ENCODE data around the gene HSPA1L. TPM values are rescaled to one million over a fixed set of nuclear protein-coding genes. Genes with fewer than 3 reads are reported as not detected.

HSPA1L gene
- total RNA-seq, 1 experiment from 2014 or later: 1.2 TPM

DNA sequence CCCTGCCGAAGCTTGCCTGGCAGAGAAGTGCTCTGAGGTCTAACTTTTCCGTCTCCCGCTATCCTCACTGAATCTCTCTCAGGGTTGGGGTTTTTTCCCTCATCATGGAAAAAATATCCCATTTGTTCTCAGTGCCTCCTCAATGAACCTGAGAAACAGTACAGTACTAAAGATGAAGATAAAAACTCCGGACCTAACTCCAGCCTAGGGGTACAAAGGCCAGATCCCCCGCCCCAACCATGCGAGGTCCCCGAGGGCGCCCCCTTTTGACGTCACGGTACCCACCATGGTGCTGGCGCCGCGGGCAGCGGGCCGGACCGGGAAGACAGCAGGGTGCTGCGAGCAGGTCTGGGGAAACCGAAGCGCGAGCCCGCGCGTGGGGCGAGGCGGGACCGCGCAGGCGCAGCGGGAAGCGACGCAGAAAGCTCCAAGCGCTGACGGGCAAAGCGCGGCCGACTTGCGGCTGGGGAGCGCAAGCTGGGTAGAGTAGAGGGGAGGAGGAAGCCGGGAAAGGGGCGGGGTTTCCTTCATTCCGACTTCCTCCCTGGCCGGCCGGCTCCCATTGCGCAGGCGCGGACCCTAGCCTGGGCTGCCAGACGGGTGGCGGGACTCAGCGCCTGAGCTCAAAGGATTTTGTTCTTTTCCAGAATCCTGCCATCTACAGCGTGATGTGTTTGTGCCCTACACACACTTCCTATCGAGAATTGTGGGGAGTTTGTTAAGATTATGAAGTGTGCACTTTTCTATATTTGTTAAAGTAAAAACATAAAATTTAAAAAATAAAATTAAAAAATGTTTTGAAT lies 8.4 kb downstream of the HSPA1L start, which contains the start of gene LSM2 (continued):
- peak; percentile 83; the same call in 1 of the 2 replicates for TF ChIP-seq ATF1 (CRISPR knock-in tag; IDR thresholded peaks at IDR 0.05)
- TF ChIP-seq CBFB (CRISPR knock-in tag; IDR thresholded peaks at IDR 0.05; ENCODE audit: low read depth): no peak
- peak; percentile 26; the same call in 1 of the 2 replicates for TF ChIP-seq ZNF232 (CRISPR knock-in tag; IDR thresholded peaks at IDR 0.05)
- peak; percentile 54; the same call in 1 of the 2 replicates for TF ChIP-seq SMAD3 (CRISPR knock-in tag; IDR thresholded peaks at IDR 0.05; ENCODE audit: borderline replicate concordance)
- TF ChIP-seq, protein P1, sequence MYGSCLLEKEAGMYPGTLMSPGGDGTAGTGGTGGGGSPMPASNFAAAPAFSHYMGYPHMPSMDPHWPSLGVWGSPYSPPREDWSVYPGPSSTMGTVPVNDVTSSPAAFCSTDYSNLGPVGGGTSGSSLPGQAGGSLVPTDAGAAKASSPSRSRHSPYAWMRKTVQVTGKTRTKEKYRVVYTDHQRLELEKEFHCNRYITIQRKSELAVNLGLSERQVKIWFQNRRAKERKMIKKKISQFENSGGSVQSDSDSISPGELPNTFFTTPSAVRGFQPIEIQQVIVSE (CRISPR knock-in tag; IDR thresholded peaks at IDR 0.05; ENCODE audit: borderline replicate concordance): no peak
- TF ChIP-seq, protein P2, sequence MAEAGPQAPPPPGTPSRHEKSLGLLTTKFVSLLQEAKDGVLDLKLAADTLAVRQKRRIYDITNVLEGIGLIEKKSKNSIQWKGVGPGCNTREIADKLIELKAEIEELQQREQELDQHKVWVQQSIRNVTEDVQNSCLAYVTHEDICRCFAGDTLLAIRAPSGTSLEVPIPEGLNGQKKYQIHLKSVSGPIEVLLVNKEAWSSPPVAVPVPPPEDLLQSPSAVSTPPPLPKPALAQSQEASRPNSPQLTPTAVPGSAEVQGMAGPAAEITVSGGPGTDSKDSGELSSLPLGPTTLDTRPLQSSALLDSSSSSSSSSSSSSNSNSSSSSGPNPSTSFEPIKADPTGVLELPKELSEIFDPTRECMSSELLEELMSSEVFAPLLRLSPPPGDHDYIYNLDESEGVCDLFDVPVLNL (CRISPR knock-in tag; IDR thresholded peaks at IDR 0.05; ENCODE audit: borderline replicate concordance, low read depth): no peak
- no peak for TF ChIP-seq PRRX2 (CRISPR knock-in tag; IDR thresholded peaks at IDR 0.05)
- no peak for TF ChIP-seq ZNF671 (CRISPR knock-in tag; IDR thresholded peaks at IDR 0.05)
- TF ChIP-seq RORB (CRISPR knock-in tag; IDR thresholded peaks at IDR 0.05): no peak
- TF ChIP-seq, protein P3, sequence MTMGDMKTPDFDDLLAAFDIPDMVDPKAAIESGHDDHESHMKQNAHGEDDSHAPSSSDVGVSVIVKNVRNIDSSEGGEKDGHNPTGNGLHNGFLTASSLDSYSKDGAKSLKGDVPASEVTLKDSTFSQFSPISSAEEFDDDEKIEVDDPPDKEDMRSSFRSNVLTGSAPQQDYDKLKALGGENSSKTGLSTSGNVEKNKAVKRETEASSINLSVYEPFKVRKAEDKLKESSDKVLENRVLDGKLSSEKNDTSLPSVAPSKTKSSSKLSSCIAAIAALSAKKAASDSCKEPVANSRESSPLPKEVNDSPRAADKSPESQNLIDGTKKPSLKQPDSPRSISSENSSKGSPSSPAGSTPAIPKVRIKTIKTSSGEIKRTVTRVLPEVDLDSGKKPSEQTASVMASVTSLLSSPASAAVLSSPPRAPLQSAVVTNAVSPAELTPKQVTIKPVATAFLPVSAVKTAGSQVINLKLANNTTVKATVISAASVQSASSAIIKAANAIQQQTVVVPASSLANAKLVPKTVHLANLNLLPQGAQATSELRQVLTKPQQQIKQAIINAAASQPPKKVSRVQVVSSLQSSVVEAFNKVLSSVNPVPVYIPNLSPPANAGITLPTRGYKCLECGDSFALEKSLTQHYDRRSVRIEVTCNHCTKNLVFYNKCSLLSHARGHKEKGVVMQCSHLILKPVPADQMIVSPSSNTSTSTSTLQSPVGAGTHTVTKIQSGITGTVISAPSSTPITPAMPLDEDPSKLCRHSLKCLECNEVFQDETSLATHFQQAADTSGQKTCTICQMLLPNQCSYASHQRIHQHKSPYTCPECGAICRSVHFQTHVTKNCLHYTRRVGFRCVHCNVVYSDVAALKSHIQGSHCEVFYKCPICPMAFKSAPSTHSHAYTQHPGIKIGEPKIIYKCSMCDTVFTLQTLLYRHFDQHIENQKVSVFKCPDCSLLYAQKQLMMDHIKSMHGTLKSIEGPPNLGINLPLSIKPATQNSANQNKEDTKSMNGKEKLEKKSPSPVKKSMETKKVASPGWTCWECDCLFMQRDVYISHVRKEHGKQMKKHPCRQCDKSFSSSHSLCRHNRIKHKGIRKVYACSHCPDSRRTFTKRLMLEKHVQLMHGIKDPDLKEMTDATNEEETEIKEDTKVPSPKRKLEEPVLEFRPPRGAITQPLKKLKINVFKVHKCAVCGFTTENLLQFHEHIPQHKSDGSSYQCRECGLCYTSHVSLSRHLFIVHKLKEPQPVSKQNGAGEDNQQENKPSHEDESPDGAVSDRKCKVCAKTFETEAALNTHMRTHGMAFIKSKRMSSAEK (CRISPR knock-in tag; IDR thresholded peaks at IDR 0.05; ENCODE audit: borderline replicate concordance): no peak
- TF ChIP-seq ELF4 (CRISPR knock-in tag; IDR thresholded peaks at IDR 0.05; ENCODE audit: low read depth): 0 out of 2 replicates have a peak, but pooled peaks have one; percentile 40
- no peak for TF ChIP-seq GRHL2 (CRISPR knock-in tag; IDR thresholded peaks at IDR 0.05; ENCODE audit: insufficient replicate concordance, severe bottlenecking)
- TF ChIP-seq, protein P4, sequence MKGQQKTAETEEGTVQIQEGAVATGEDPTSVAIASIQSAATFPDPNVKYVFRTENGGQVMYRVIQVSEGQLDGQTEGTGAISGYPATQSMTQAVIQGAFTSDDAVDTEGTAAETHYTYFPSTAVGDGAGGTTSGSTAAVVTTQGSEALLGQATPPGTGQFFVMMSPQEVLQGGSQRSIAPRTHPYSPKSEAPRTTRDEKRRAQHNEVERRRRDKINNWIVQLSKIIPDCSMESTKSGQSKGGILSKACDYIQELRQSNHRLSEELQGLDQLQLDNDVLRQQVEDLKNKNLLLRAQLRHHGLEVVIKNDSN (CRISPR knock-in tag; IDR thresholded peaks at IDR 0.05): 0 out of 2 replicates have a peak, but pooled peaks have one; percentile 36
- peak; percentile 94 for TF ChIP-seq KAT7 (CRISPR knock-in tag; IDR thresholded peaks at IDR 0.05; ENCODE audit: borderline replicate concordance)
- TF ChIP-seq JUN (CRISPR knock-in tag; IDR thresholded peaks at IDR 0.05): no peak
- no peak for TF ChIP-seq HMGA2 (CRISPR knock-in tag; IDR thresholded peaks at IDR 0.05)
- TF ChIP-seq, protein P5, sequence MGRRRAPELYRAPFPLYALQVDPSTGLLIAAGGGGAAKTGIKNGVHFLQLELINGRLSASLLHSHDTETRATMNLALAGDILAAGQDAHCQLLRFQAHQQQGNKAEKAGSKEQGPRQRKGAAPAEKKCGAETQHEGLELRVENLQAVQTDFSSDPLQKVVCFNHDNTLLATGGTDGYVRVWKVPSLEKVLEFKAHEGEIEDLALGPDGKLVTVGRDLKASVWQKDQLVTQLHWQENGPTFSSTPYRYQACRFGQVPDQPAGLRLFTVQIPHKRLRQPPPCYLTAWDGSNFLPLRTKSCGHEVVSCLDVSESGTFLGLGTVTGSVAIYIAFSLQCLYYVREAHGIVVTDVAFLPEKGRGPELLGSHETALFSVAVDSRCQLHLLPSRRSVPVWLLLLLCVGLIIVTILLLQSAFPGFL (CRISPR knock-in tag; IDR thresholded peaks at IDR 0.05; ENCODE audit: borderline replicate concordance): no peak
- TF ChIP-seq NR3C1 (CRISPR knock-in tag; conservative IDR thresholded peaks at IDR 0.05; ENCODE audit: low read depth): no peak
- TF ChIP-seq, protein P6, sequence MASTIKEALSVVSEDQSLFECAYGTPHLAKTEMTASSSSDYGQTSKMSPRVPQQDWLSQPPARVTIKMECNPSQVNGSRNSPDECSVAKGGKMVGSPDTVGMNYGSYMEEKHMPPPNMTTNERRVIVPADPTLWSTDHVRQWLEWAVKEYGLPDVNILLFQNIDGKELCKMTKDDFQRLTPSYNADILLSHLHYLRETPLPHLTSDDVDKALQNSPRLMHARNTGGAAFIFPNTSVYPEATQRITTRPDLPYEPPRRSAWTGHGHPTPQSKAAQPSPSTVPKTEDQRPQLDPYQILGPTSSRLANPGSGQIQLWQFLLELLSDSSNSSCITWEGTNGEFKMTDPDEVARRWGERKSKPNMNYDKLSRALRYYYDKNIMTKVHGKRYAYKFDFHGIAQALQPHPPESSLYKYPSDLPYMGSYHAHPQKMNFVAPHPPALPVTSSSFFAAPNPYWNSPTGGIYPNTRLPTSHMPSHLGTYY (CRISPR knock-in tag; IDR thresholded peaks at IDR 0.05): no peak
- TF ChIP-seq ETV6 (CRISPR knock-in tag; IDR thresholded peaks at IDR 0.05): peak; percentile 90; the same call in 1 of the 2 replicates
- TF ChIP-seq TP53 (CRISPR knock-in tag; IDR thresholded peaks at IDR 0.05): no peak
- TF ChIP-seq, protein P7, sequence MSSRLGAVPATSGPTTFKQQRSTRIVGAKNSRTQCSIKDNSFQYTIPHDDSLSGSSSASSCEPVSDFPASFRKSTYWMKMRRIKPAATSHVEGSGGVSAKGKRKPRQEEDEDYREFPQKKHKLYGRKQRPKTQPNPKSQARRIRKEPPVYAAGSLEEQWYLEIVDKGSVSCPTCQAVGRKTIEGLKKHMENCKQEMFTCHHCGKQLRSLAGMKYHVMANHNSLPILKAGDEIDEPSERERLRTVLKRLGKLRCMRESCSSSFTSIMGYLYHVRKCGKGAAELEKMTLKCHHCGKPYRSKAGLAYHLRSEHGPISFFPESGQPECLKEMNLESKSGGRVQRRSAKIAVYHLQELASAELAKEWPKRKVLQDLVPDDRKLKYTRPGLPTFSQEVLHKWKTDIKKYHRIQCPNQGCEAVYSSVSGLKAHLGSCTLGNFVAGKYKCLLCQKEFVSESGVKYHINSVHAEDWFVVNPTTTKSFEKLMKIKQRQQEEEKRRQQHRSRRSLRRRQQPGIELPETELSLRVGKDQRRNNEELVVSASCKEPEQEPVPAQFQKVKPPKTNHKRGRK (CRISPR knock-in tag; IDR thresholded peaks at IDR 0.05; ENCODE audit: borderline replicate concordance): no peak
- TF ChIP-seq ZNF317 (CRISPR knock-in tag; IDR thresholded peaks at IDR 0.05; ENCODE audit: borderline replicate concordance, low read depth): no peak
- peak; percentile 54; the same call in 1 of the 2 replicates for TF ChIP-seq RELA (CRISPR knock-in tag; IDR thresholded peaks at IDR 0.05; ENCODE audit: borderline replicate concordance)
- TF ChIP-seq, protein P8, sequence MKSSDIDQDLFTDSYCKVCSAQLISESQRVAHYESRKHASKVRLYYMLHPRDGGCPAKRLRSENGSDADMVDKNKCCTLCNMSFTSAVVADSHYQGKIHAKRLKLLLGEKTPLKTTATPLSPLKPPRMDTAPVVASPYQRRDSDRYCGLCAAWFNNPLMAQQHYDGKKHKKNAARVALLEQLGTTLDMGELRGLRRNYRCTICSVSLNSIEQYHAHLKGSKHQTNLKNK (CRISPR knock-in tag; IDR thresholded peaks at IDR 0.05): no peak
